ENCODE data around the gene LRWD1. TPM values are rescaled to one million over a fixed set of nuclear protein-coding genes. Genes with fewer than 3 reads are reported as not detected.

The LRWD1 gene
- total and polyA plus RNA-seq, 2 of the 13 experiments (the other 11 are each of a cell fraction or from before 2014, with no cell fraction given) = 8.5 to 16.3 TPM

DNA sequence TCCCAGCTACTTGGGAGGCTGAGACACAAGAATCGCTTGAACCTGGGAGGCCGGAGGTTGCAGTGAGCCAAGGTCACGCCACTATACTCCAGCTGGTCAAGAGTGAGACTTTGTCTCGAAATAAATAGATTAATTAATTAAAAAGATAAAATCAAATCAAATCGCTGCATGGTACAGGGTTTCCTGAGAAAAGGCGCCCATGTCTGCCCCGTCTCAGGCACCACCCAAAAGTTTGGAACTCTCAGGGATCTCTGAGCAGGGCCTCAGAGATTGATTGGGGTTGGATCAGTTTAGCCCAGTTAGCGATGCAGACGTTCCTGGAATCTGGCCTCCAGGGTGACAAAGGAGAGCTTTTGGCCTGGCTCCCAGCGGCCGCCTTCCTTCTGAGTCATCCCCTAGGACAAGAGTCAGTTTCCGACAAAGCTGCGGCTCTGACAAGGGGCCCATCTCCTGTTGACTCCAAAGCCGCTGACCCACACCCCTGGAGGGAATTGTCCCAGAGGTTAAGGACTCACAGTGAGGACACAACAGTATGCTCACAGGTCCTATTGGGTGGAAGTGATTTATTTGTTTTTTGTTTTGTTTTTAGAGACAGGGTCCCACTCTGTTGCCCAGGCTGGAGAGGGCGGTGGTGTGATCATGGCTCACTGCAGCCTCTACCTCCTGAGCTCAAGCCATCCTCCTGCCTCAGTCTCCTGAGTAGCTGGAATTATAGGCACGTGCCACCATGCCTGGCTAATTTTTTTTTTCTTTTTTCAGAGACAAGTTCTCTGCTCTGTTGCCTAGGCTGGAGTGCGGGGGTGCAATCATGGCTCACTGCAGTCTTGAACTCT is 24.6 kb upstream of the LRWD1 start (continued):
- TF ChIP-seq ARID5B (CRISPR knock-in tag; IDR thresholded peaks at IDR 0.05) (0 out of 2 replicates have a peak, but pooled peaks have one; percentile 28), RXRA (CRISPR knock-in tag; IDR thresholded peaks at IDR 0.05) (peak; percentile 31; the same call in 1 of the 2 replicates), GPN1 (CRISPR knock-in tag; IDR thresholded peaks at IDR 0.05; ENCODE audit: borderline replicate concordance) (no peak), LCORL (IDR thresholded peaks at IDR 0.05) (no peak), LCORL (CRISPR knock-in tag; IDR thresholded peaks at IDR 0.05) (0 out of 2 replicates have a peak, but pooled peaks have one; percentile 31), PLSCR1 (CRISPR knock-in tag; IDR thresholded peaks at IDR 0.05; ENCODE audit: borderline replicate concordance) (no peak), SNAPC5 (CRISPR knock-in tag; IDR thresholded peaks at IDR 0.05; ENCODE audit: borderline replicate concordance) (no peak), FOXA3 (CRISPR knock-in tag; IDR thresholded peaks at IDR 0.05) (0 out of 2 replicates have a peak, but pooled peaks have one; percentile 16), STAT5B (CRISPR knock-in tag; IDR thresholded peaks at IDR 0.05) (no peak)
- TF ChIP-seq, protein P1, sequence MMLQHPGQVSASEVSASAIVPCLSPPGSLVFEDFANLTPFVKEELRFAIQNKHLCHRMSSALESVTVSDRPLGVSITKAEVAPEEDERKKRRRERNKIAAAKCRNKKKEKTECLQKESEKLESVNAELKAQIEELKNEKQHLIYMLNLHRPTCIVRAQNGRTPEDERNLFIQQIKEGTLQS (CRISPR knock-in tag; IDR thresholded peaks at IDR 0.05) = peak; percentile 55; the same call in 1 of the 2 replicates
